Stimulated activated CD4-positive, alpha-beta T cell treated with anti-CD3 and anti-CD28 coated beads, Interleukin-12 subunit alpha, Interleukin-12 subunit beta, amount 100 ng/mL, for 4 hours (primary cell): ENCODE measurements around the gene COG2.
"Not testable (repeated sequence)": the region's sequence is repeated elsewhere in the genome, so short reads cannot be mapped to it uniquely, and the experiment has no call there.

Experiments
- DNase-seq: peaks from one replicate; pipeline ENCODE4 v3.0.0-alpha.2; 2020

Gene COG2

DNA sequence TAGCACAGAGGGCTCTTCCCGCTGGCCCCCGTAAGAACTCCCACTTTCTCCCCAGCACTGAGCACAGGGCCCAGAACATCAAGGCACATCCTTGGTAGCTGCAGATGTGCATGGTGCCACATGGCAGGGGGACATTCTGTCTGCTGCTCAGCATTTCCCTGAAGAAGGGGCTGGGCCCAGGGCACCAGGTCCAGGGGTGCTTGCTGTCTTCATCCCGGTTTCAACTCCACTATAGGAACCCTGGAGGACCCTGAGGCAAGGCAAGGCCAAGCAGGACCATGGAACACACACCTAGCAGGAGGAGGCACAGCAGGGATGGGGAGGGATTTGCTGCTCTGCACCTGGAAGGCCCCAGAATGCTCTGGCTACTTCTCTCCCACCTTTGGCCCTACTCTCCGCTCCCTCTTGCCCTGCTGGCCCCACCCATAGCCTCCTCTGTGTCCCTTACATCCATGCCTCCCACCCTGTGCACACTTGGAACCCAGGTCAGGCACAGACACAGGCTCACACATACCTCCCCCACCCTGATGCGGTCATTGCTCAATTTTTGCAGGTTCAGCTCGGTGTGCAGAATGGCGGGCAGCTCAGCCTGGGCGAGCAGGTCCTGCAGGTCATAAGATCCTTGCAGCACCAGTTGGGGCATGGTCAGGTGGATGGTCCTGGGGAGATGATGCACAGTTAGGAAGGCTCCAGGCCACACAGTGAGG lies 61.6 kb downstream of the COG2 start:
- no peak for DNase-seq

DNA sequence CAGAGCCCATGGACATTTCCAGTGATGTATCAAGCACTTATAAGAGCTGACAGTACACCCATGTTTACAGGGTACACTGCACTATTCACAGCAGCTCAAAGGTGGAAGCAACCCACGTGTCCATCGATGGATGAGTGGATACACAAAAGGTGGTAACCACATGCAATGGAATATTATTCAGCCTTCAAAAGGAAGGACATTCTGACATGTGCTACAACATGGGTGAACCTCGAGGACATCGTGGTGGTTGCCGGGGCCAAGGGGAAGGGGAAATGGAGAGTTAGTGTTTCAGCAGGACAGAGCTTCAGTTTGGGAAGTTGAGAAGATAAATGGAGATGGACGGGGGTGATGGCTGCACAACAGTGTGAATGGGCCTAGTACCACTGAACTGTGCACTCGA lies 62.5 kb downstream of the COG2 start:
- DNase-seq: no peak

DNA sequence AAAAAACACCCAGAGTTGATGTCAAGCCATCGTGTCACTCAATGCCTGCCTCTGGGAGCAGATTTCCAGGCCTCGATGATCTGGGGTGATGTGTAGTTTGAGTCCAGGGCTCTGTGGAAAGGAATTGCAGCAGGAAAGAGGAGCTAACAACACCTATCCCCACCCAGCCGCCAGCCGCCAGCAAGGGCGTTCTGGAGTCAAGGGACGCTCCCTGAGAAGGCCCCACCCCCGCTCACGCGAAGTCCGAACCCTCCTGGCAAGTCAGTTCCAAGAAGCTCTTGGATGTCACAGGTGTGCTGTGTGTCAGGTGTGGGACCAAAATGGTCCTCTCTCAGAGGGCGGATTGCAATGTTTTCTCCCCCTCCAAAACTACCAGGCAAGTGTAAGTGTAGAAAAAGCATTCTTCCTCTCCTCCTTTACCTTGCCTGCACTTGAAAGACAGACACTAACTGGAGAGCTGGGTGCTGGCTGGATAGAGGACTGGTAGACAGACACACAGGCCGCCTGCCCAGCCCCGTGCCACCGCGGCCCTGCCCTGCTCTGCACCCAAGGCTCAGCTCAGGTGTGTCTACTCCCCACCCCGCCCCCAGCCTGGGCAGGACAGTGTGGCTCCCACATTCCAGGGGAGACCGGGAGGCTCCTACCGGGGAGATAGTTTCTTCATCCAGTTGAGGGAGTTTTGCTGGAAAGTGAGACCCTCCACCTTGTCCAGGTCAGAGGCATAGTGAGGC lies 63.2 kb downstream of the COG2 start:
- no peak for DNase-seq

DNA sequence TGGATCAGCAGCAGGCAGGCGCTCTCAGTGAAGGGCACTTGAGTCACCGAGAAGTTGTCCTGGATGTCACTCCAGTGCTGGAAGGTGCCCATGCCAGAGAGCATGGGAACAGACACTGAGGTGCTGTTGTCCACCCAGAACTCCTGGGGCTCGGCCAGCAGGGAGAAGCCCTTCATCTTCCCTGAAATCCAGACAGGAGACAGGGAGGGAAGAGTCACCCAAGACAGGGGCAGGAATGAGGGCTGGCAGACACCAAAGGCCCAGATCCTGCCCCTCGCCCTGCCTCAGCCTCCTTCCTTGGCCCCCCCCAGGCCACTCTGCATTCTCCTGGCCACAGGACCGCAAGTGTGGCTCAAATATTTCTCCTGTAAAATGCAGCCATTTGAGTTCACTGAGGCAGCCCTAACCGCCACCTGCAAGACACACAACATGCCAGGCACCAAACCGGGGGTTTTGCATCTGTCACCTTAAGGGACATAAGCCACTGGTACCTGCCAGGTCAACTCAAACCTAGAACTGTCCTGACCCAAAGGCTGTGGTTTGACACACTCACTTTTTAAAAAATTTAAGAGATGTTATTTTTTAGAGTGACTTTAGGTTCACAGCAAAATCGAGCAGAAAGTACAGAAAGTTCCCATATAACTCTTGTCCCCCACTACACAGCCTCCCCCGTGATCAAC lies 63.9 kb downstream of the COG2 start:
- no peak for DNase-seq

DNA sequence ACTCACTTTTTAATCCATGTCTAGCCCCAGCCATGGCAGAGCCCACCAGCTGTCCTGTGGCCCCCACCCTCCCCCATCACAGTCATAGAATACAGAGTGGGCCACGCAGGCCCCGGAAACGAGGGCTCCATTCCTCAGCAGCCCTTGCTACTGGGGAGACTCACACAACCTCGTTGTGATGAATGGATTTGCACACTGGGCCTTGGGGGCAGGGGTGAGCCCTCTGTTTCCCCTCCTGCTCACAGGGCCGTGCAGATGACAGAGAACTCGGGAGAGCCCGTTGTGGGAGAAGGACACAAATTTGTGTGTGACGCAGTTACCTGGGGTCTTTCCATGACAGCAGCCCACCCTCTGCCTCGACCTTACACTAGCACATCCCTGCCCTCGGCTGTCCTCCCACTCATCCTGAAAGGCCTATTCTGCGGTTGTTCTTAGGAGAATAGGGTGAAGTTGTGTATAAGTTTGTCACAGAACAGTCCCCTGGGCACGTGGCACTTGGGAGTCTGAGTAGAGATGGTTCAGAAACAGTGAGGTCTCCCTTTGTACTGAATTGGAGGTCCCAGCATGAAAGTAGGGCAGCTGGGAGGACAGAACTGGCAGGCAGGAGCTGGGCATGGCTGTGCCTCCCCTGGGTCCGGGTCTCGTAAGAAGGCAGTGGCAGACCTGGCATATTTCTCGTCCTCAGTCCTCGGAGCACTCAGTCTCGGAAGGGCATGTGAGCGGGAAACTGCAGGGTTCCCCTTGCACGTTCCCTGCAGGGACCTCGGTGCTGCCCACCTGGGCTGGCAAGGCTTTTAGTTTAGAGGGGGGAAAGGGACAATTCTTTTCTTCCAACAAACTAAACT lies 64.8 kb downstream of the COG2 start:
- DNase-seq: no peak

DNA sequence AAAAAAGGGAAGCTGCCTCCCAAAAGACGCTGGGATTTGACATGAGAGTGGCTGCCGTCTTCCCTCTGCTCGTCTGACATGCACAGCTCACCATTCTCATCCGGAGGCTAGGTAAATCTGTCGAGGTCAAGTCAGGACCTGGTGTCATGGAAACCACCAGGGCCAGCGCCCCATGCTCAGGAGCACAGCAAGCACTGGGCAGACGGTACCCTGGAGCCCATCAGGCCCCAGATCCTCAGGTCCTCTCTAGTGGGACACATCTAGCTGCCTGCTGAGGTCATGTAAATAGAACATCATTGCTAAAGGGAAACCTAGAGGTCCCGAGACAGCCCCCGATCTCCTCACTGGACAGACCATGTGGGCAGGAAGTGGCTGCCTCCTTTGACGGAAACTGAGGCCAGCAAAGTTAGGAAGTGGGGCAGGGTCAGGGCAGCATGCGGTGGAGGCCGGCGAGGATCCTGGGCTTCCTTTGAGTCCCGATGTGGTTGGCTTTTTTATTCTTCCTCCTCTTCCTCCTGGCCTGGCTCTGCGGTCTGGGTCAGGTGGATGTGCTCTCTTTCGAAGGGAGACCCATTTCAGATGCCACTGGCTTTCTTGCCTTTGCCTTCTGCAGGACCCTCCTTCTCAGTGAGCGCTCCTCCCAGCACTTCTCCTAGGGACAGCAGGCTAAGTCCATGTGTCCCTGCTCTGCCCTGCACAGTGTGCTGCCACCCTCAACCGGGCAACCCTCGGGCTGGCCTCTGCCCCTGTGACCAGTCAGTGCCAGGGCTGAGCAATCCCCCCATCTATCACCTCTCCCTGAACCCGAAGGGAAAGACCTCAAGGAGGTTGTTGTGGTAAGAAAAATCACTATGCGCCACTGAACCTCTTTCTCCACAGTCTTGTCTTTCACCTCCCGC lies 65.7 kb downstream of the COG2 start:
- no peak for DNase-seq

DNA sequence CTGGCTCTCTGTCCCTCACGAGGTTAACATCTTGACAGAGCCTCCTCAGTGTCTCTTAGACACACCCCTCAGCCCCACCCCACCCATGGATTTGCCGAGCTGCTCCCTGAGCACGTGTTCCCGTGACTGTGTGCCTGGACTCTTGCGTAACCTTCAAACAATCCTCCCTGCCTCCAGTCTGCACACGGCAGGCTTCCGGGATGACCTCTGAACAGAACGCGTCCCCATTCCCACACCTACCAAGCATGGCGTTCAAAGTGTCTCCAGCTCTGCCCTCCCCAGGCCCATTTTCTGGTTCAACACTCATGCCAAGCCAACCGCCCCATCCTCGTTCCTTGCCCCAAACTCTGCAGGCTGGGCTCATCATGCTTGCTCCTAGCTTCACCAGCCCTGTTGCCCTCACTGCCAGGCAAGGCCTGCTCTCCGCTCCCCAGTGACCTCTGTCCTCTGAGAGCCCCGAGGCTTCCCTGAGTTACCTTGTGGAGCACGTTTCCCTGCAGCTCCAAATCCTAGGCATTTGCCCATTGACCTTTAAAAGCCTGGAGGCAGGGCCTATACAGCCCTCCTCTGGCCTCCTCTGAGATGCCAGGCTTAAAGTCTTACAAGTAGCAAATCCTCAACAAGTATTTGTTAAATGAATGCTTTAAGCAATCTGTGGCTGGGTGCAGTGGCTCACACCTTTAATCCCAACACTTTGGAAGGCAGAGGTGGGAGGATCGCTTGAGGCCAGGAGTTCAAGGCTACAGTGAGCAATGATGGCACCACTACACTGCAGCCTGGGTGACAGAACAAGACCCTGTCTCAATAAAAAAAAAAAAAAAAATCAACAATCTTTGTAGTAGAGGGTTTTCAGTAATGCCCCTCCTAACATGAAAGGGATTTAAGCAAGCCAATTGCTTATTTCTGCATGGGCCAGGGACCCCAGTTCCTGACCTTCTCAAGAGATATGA lies 66.6 kb downstream of the COG2 start:
- DNase-seq: no peak

DNA sequence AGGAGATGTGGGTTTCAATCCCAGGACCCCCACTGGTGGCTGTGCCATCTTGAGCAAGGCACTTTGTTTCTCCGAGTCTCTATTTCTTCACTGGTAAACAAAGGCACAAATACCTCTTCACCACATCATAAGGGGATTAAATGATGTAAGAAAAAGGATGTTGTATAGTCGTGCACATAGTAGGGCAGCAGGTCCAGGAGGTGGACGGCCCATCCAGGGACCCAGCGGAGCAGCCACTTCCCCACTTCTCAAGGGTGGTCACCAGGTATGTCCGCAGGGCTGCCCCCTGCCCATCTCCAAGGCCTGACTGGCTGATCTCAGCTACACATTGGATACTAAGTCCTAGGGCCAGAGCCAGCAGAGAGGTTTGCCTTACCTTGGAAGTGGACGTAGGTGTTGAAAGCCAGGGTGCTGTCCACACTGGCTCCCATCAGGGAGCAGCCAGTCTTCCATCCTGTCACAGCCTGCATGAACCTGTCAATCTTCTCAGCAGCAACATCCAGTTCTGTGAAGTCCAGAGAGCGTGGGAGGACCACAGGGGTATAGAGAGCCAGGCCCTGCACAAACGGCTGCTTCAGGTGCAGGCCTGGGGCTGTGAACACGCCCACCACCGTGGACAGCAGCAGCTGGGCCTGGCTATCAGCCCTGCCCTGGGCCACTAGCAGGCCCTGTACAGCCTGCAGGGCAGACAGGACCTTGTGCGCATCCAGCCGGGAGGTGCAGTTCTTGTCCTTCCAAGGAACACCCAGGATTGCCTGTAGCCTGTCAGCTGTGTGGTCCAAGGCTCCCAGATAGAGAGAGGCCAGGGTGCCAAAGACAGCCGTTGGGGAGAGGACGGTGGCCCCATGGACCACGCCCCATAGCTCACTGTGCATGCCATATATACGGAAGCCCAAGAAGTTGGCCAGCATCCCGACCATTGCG lies 67.6 kb downstream of the COG2 start:
- DNase-seq: no peak

DNA sequence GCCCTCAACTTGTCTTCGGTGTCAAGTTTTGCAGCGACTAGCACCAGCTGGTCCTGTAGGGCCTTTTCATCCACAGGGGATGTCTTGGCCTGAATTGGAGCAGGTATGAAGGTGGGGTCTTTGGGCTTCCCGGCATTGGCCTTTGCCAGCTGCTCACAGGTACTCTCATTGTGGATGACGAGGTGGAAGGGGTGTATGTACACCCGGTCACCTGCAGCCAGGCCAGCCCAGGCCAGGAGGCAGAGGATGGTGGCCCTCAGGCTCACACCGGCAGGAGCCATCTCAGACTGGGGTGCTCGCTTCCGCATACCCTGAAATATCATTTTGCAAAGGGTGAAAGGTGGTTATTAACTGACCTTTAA lies 68.2 kb downstream of the COG2 start:
- no peak for DNase-seq

DNA sequence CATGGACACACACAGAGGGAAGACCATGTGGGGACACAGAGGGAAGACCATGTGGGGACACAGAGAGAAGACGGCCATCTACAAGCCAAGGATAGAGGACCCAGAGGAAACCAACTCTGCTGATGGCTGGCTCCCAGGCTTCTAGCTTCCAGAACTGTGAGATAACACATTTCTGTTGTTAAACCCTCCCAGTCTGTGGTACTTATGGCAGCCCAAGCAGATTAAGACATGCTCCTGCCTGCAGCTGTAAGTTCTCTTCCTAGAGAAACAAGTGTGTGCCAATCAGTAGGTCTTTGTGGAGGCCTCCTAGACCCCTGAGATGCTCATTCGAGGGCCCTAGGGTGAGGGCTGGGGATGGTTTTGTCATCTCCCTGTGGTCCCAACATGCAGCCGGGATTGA lies 69.0 kb downstream of the COG2 start:
- no peak for DNase-seq

DNA sequence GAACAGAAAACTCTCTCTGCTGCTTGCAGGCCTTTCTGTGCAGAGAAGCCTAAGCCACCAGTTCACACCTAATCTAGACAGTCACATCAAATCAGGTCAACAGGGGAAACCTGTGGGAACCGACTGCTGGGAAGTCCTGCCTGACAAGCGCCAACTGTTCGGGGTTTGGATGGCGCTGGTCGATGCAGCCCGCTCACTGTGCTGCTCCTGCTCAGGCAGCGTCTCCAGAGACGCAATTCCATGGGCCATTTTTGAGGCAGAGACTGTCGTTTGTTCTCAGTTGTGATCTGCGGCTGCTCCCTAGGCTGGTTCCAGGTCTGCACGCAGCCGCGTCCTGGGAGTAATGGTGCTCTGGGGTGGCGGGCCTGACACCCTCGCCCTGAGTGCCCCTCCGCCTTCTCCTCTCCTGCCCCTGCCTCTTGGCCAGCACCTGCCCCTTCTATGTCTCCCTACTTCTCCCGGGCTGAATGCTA lies 70.2 kb downstream of the COG2 start:
- no peak for DNase-seq

DNA sequence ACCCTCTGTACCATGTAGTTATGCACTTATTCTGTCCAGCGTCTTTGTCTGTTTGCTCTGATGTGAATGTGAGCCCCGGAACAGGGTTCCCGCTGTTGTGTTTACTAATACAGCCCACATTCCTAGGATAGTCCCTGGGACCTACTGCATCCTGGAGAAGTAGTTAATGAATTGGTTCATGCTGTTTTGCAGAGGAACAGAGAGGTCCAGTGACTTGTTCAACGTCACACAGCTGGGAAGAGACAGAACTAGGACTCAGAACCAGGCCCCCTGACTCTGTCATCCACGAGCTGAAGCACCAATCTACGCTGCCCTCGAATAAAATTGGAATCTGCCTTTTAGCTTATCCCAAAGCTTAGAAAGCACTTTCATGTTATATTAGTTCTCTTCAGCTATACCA lies 70.9 kb downstream of the COG2 start:
- no peak for DNase-seq

DNA sequence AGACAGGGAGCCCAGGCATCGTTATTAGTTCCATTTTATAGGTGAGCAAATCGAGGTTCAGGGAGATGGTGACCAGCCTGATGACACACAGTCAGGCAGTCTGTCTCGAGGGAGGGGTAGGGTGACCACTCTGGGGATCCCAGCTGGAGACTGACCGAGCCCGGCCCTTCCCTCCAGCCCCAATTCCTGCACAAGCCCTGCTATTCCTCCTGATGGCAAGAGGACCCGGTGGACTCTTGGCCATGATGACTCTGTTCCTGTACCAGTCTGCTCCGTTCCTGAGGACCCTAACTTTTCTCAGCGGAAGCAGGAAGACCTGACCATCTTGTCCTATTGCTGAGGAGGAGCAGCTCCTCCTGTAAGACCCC lies 71.2 kb downstream of the COG2 start:
- no peak for DNase-seq

DNA sequence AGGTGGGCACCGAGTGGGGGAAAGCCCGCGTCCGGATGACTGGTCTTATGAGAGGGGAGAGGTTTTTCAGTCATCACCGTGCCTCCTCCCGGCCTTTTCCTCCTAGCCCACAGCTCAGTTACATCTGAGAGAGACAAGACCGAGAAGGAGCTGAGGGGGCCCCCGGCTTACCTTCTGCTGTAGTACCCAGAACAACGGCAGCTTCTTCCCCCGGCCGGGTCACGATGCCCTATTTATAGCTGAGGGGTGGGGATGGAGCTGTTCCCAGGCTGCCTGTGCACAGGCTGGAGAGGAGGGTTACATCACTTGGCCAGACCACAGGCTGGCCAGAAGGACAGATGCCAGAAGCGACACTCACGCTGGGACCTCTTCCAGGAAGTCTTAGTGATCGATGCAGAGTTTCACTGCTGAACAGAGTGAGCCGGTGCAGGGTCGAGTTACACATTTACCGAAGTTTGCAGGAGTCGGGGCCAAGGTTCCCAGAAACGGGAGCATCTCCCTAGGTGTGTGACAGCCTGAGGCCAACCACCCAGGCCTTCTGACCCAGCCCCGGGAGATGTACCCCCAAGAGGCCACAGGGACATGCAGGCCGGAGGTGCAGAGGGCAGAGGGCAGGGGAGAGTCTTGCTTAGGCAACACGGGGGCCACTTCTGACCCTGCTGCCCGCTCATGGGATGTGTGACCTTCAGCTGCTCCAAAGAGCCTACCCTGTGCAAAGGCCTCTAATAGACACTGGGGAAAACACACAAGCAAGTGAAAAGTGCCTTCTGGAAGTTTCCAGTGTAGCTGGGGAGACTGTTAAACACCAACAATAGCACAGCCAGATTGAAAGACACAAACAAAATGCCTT lies 71.9 kb downstream of the COG2 start, which contains the start of gene AGT:
Gene AGT (minus strand): TSS at position 208 of the 850 bp plus-strand sequence. CDS start 3,299 bp downstream, outside the sequence.
- DNase-seq: no peak

DNA sequence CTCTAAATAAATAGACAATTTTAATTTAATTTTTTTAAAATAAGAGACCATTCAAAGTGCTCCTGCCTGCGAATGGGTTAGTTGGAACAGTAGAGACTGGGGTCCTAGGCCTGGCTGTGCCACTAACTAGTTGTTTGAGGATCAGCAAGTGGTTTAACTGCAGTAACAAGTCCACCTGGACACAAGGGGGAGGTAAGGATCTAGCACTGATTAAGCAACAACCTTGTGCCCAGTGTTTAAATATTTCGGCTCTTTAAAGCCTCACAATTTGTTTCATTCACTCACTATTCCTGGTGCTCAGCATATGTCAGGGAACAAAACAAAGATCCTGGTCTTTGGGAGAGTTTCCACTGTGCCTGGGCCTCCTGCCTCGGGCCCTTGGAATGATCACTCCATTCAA lies 73.2 kb downstream of the COG2 start:
- no peak for DNase-seq

DNA sequence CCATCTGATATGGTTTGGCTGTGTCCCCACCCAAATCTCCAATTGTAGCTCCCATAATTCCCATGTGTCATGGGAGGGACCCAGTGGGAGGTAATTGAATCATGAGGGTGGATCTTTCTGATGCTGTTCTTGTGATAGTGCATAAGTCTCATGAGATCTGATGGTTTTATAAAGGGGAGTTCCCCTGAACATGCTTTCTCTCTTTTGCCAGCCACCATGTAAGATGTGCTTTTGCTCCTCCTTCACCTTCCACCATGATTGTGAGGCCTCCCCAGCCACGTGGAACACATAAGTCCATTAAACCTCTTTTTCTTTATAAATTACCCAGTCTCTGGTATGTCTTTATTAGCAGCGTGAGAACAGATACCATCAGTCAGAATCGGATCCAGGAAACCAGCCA lies 74.2 kb downstream of the COG2 start:
- DNase-seq: not testable (repeated sequence)

DNA sequence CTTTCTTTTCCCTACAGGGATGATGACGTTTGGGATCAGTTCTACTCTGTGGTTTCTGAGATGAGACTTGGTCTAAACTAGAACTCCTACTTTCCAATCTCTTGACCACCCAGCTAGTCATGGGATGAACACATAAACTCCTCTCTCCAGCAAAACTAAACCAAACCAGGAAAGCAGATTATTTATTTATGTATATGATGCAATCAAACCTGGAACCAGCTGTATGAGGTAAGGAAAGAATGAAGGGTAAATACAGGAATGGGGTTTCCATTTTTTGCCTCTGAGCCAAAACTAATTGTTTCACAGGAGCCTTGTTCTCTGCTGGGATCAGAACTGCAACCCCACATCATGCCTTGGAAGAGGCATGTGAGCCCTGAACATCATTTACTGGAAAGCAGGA lies 75.0 kb downstream of the COG2 start:
- no peak for DNase-seq

DNA sequence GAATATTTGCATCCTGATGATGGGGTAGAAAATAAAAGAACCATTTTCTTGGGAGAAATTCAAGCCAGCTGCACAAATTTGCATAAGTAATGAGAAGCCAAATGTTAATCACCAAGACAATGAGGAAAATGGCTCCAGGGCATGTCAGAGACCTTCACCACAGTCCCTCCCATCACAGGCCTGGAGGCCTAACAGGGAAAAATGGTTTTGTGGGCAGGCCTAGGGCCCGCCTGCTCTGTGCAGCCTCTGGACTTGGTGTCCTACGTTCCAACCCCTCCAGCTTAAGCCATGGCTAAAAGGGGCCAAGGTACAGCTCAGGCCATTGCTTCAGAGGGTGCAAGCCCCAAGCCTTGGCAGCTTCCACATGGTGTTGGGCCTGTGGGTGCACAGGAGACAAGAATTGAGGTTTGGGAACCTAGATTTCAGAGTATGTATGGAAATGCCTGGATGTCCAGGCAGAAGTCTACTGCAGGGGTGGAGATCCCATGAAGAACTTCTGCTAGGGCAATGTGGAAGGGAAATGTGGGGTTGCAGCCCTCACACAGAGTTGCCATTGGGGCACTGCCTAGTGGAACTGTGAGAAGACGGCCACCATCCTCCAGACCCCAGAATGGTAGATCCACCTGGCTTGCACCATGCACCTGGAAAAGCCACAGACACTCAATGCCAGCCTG lies 79.7 kb downstream of the COG2 start:
- not testable (repeated sequence) for DNase-seq
